CD4-positive, alpha-beta memory T cell (primary cell): ENCODE results near the gene PARD3B. TPM values are rescaled to one million over a fixed set of nuclear protein-coding genes. Genes with fewer than 3 reads are reported as not detected.

ENCODE experiments used
- CTCF ChIA-PET: fragments of 350-600 bp; sonication (Branson Sonifier 250); formaldehyde crosslinking; loops from one replicate; lab custom pipeline; 2021; ENCODE audit warnings: inconsistent platforms; ENCODE audit not compliant: partially characterized antibody; lab: Charles Lee
- POLR2A ChIA-PET: fragments of 350-600 bp; sonication (Branson Sonifier 250); formaldehyde crosslinking; loops from one replicate; lab custom pipeline; 2021; ENCODE audit not compliant: partially characterized antibody; lab: Charles Lee
- DNase-seq, 5 donors: peaks; one replicate each; pipeline versions ENCODE4 v3.0.0 to v3.0.0-alpha.2; 2020 to 2022; ENCODE audit warnings: mixed read lengths in 1 of 5
- H3K27ac ChIP-seq: one replicate; pipeline ENCODE4 v1.7.0; 2013; ENCODE audit warnings: low read depth, low read length
- H3K27me3 ChIP-seq: 2 replicates; pipeline ENCODE4 v1.7.0; 2013; ENCODE audit warnings: mild to moderate bottlenecking, low read length, moderate library complexity; ENCODE audit not compliant: insufficient read depth
- H3K36me3 ChIP-seq: 2 replicates; pipeline ENCODE4 v1.7.0; 2013; ENCODE audit warnings: mild to moderate bottlenecking, low read length, moderate library complexity; ENCODE audit not compliant: insufficient read depth
- H3K4me1 ChIP-seq: 2 replicates; pipeline ENCODE4 v1.7.0; 2013; ENCODE audit warnings: mild to moderate bottlenecking, low read length, moderate library complexity; ENCODE audit not compliant: insufficient read depth
- H3K4me3 ChIP-seq, 2 donors: one replicate each; pipeline ENCODE4 v1.7.0; 2013; ENCODE audit warnings: low read length in 2 of 2, mild to moderate bottlenecking in 1 of 2
- H3K9me3 ChIP-seq, 2 donors: one replicate each; pipeline ENCODE4 v1.7.0; 2013; ENCODE audit warnings: low read length in 2 of 2, control low read depth in 1 of 2; ENCODE audit not compliant: control insufficient read depth in 1 of 2
- H3K27ac Mint-ChIP-seq, 7 donors: one replicate each; pipeline ENCODE4 v1.8.0; 2020 to 2021; ENCODE audit warnings: mixed read lengths in 7 of 7, mild to moderate bottlenecking in 6 of 7, inconsistent platforms in 3 of 7, moderate library complexity in 3 of 7
- H3K27me3 Mint-ChIP-seq, 2 donors: one replicate each; pipeline ENCODE4 v1.8.0; 2020 to 2021; ENCODE audit warnings: mixed read lengths in 2 of 2
- H3K36me3 Mint-ChIP-seq, 2 donors: one replicate each; pipeline ENCODE4 v1.8.0; 2020 to 2021; ENCODE audit warnings: mixed read lengths in 2 of 2, inconsistent platforms in 1 of 2, mild to moderate bottlenecking in 1 of 2
- H3K4me1 Mint-ChIP-seq, 4 donors: one replicate each; pipeline ENCODE4 v1.8.0; 2020 to 2021; ENCODE audit warnings: mixed read lengths in 4 of 4, mild to moderate bottlenecking in 1 of 4
- H3K4me3 Mint-ChIP-seq, 8 donors: one replicate each; pipeline ENCODE4 v1.8.0; 2020 to 2021; ENCODE audit warnings: mixed read lengths in 8 of 8, mild to moderate bottlenecking in 7 of 8, moderate library complexity in 6 of 8, inconsistent platforms in 3 of 8
- H3K9me3 Mint-ChIP-seq, 8 donors: one replicate each; pipeline ENCODE4 v1.8.0; 2020 to 2021; ENCODE audit warnings: mixed read lengths in 8 of 8, mild to moderate bottlenecking in 5 of 8, inconsistent platforms in 3 of 8, moderate library complexity in 1 of 8
- intact Hi-C: fragments of 100-400 bp; cut with micrococcal nuclease; formaldehyde crosslinking; loops from one replicate; pipeline ENCODE4 v1.15.1; 2023
- polyA plus RNA-seq, 2 donors: library from polyadenylated mRNA; unstranded; fragments of 300-500 nt; fragmentation: Illumina TruSeq; gene quantifications; one replicate each; pipeline ENCODE4 v1.2.3, GENCODE V29; 2021
- total RNA-seq, 2 experiments: library from RNA; stranded (reverse); gene quantifications; one replicate each; pipeline ENCODE4 v1.2.3, GENCODE V29; 2021

PARD3B gene
- total and polyA plus RNA-seq, 4 experiments from 2014 or later = 0.44 to 1.3 (median 1.2) TPM; not detected in 1

GRCh38 chr2:205510345-205510744, 965.1 kb downstream of the PARD3B start:
- peaks cover 0 to 2% of the 10 kb centered on the region in 2 donors for H3K27me3 Mint-ChIP-seq
- no peak overlapping the region for H3K27ac Mint-ChIP-seq
- ChIA-PET POLR2A (no interaction called here), CTCF (interaction anchor here (1.3 kb wide), 1 partner anchor 169 kb away, joined by 3 read pairs; no protein-coding TSS in a partner anchor)
- H3K4me3 Mint-ChIP-seq = no peak overlapping the region
- Histone ChIP-seq H3K36me3 (no peaks in the 10 kb centered on the region), H3K4me1 (no peaks in the 10 kb centered on the region), H3K9me3 (no peaks in the 10 kb centered on the region), H3K27me3 (no peaks in the 10 kb centered on the region), H3K27ac (no peak overlapping the region), H3K4me3 (no peak overlapping the region)
- no peaks in the 10 kb centered on the region for H3K4me1 Mint-ChIP-seq
- DNase-seq = no peak
- H3K9me3 Mint-ChIP-seq = peaks cover 0 to 3% (median 0%) of the 10 kb centered on the region in 8 donors
- intact Hi-C loops = no loop called here
- H3K36me3 Mint-ChIP-seq = no peaks in the 10 kb centered on the region

DNA sequence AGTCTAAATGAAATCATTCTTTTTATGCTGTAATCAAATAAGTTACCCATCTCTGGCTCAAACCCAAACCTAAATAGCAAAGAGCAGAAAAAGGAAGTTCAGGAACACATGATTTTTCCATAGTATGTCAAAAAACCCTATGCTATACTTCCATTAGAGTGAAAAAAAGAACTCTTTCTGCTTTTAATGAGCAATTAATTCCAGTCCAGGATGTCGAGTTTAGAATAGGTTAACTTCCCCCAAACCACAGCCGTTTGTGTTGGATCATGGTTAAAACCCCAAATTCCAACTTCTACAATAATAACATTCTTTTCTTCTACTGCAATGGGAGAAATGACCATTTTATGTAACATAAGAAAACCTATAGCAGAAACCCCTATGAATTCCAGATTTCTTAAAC, 965.9 kb downstream of the PARD3B start:
- H3K4me1 ChIP-seq = no peaks in the 10 kb centered on the region
- Mint-ChIP-seq H3K9me3 (peaks cover 0 to 3% (median 0%) of the 10 kb centered on the region in 8 donors), H3K4me1 (no peaks in the 10 kb centered on the region), H3K27me3 (peaks cover 0 to 2% of the 10 kb centered on the region in 2 donors), H3K27ac (no peak overlapping the region), H3K36me3 (no peaks in the 10 kb centered on the region), H3K4me3 (no peak overlapping the region)
- intact Hi-C loops = no loop called here
- H3K36me3 ChIP-seq = no peaks in the 10 kb centered on the region
- no peak for DNase-seq
- no peak overlapping the region for H3K27ac ChIP-seq
- ChIA-PET CTCF (no interaction called here), POLR2A (no interaction called here)
- H3K27me3 ChIP-seq = no peaks in the 10 kb centered on the region
- H3K4me3 ChIP-seq = no peak overlapping the region
- H3K9me3 ChIP-seq = no peaks in the 10 kb centered on the region

- CTCF ChIA-PET = no interaction called here
- H3K27ac Mint-ChIP-seq = no peak overlapping the region
- POLR2A ChIA-PET = no interaction called here
- no peaks in the 10 kb centered on the region for H3K36me3 Mint-ChIP-seq
- DNase-seq = no peak
- H3K27me3 Mint-ChIP-seq = no peaks in the 10 kb centered on the region
- H3K9me3 Mint-ChIP-seq = peaks cover 0 to 3% (median 0%) of the 10 kb centered on the region in 8 donors
- no peak overlapping the region for H3K4me3 Mint-ChIP-seq
- intact Hi-C loops = no loop called here
- no peaks in the 10 kb centered on the region for H3K9me3 ChIP-seq
- no peak overlapping the region for H3K4me3 ChIP-seq
- no peak overlapping the region for H3K27ac ChIP-seq
- no peaks in the 10 kb centered on the region for H3K4me1 Mint-ChIP-seq
- H3K36me3 ChIP-seq = no peaks in the 10 kb centered on the region
- no peaks in the 10 kb centered on the region for H3K4me1 ChIP-seq
- H3K27me3 ChIP-seq = no peaks in the 10 kb centered on the region
Measured at GRCh38 chr2:205511641-205512040, 966.4 kb downstream of the PARD3B start.

DNA sequence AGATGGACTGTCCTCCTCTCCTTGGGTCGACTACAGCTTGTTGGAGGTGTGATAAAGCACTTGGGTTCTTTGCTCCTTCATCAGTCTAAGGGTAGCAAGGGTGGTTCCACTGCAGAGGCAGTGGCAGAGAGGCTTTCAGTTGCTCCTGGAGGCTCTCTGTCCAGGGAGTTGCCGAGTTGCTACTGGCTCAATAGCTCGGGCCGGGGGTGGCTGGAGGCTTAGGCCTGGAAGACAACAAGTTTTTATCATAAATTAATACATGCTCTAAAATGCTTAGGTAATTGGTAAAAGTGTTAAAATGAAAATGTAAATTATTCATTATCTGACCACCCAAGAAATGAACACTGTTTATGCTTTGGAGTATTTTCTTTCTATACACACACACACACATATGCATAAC, 975.0 kb downstream of the PARD3B start:
- no peaks in the 10 kb centered on the region for H3K4me1 Mint-ChIP-seq
- CTCF ChIA-PET = no interaction called here
- no peak overlapping the region for H3K4me3 Mint-ChIP-seq
- Histone ChIP-seq H3K4me1 (no peaks in the 10 kb centered on the region), H3K27me3 (no peaks in the 10 kb centered on the region), H3K9me3 (no peaks in the 10 kb centered on the region), H3K4me3 (no peak overlapping the region), H3K27ac (no peak overlapping the region), H3K36me3 (no peaks in the 10 kb centered on the region)
- peaks cover 1 to 11% of the 10 kb centered on the region in 2 donors for H3K27me3 Mint-ChIP-seq
- intact Hi-C loops = no loop called here
- H3K36me3 Mint-ChIP-seq = peaks cover 5% of the 10 kb centered on the region in 2 donors
- POLR2A ChIA-PET = no interaction called here
- DNase-seq = no peak
- H3K27ac Mint-ChIP-seq = no peak overlapping the region
- H3K9me3 Mint-ChIP-seq = peaks cover 0 to 6% (median 1%) of the 10 kb centered on the region in 8 donors

- peaks cover 0 to under 1% of the 10 kb centered on the region in 2 donors for H3K36me3 Mint-ChIP-seq
Measured at GRCh38 chr2:205524656-205525055, 979.4 kb downstream of the PARD3B start.

GRCh38 chr2:205527801-205528200, 982.5 kb downstream of the PARD3B start:
- no peak for DNase-seq
- Histone ChIP-seq H3K4me3 (no peak overlapping the region), H3K27ac (no peak overlapping the region), H3K4me1 (no peaks in the 10 kb centered on the region), H3K27me3 (no peaks in the 10 kb centered on the region), H3K36me3 (no peaks in the 10 kb centered on the region), H3K9me3 (no peaks in the 10 kb centered on the region)
- no peak overlapping the region for H3K27ac Mint-ChIP-seq
- CTCF ChIA-PET = no interaction called here
- intact Hi-C loops = no loop called here
- H3K4me3 Mint-ChIP-seq = no peak overlapping the region
- POLR2A ChIA-PET = no interaction called here
- peaks cover 3 to 7% (median 4%) of the 10 kb centered on the region in 4 donors for H3K4me1 Mint-ChIP-seq
- H3K36me3 Mint-ChIP-seq = no peaks in the 10 kb centered on the region
- peaks cover 5 to 11% of the 10 kb centered on the region in 2 donors for H3K27me3 Mint-ChIP-seq
- no peaks in the 10 kb centered on the region for H3K9me3 Mint-ChIP-seq

More at GRCh38 chr2:205524656-205525055, 979.4 kb downstream of the PARD3B start:
- Mint-ChIP-seq H3K4me3 (peak overlapping the region in 1 of 8 donors; percentile 11), H3K4me1 (peaks cover 3 to 7% (median 4%) of the 10 kb centered on the region in 4 donors), H3K9me3 (no peaks in the 10 kb centered on the region), H3K27me3 (peaks cover 5 to 9% of the 10 kb centered on the region in 2 donors), H3K27ac (peak overlapping the region in 1 of 7 donors; percentile 13)
- POLR2A ChIA-PET = no interaction called here
- Histone ChIP-seq H3K9me3 (no peaks in the 10 kb centered on the region), H3K36me3 (no peaks in the 10 kb centered on the region), H3K4me1 (no peaks in the 10 kb centered on the region), H3K27me3 (no peaks in the 10 kb centered on the region), H3K4me3 (no peak overlapping the region), H3K27ac (no peak overlapping the region)
- no peak for DNase-seq
- CTCF ChIA-PET = no interaction called here
- intact Hi-C loops = no loop called here

GRCh38 chr2:205531072-205531471, 985.8 kb downstream of the PARD3B start:
- H3K4me3 ChIP-seq = no peak overlapping the region
- Mint-ChIP-seq H3K36me3 (no peaks in the 10 kb centered on the region), H3K9me3 (peaks cover 0 to 2% (median 0%) of the 10 kb centered on the region in 8 donors), H3K27me3 (peaks cover 5 to 10% of the 10 kb centered on the region in 2 donors), H3K27ac (no peak overlapping the region), H3K4me3 (no peak overlapping the region), H3K4me1 (peaks cover 3 to 7% (median 4%) of the 10 kb centered on the region in 4 donors)
- ChIA-PET CTCF (no interaction called here), POLR2A (no interaction called here)
- H3K27ac ChIP-seq = no peak overlapping the region
- no peaks in the 10 kb centered on the region for H3K9me3 ChIP-seq
- no peaks in the 10 kb centered on the region for H3K27me3 ChIP-seq
- H3K4me1 ChIP-seq = no peaks in the 10 kb centered on the region
- intact Hi-C loops = no loop called here
- H3K36me3 ChIP-seq = no peaks in the 10 kb centered on the region
- DNase-seq = no peak
